Activated naive CD4-positive, alpha-beta T cell treated with anti-CD3 and anti-CD28 coated beads for 36 hours (primary cell): ENCODE measurements around the gene PTPN1. TPM values are rescaled to one million over a fixed set of nuclear protein-coding genes. Genes with fewer than 3 reads are reported as not detected.

Experiments used
- CTCF ChIA-PET: fragments of 350-600 bp; sonication (Branson Sonifier 250); formaldehyde crosslinking; loops from one replicate; lab custom pipeline; 2021; ENCODE audit warnings: antibody characterized with exemption; lab: Charles Lee
- DNase-seq: peaks from one replicate; pipeline ENCODE4 v3.0.0-alpha.2; 2020
- H3K27ac Mint-ChIP-seq: one replicate; pipeline ENCODE4 v1.8.0; 2021; ENCODE audit warnings: mild to moderate bottlenecking, mixed read lengths
- H3K27me3 Mint-ChIP-seq: one replicate; pipeline ENCODE4 v1.8.0; 2021; ENCODE audit warnings: low read depth, mixed read lengths
- H3K36me3 Mint-ChIP-seq: one replicate; pipeline ENCODE4 v1.8.0; 2021; ENCODE audit warnings: low read depth, mixed read lengths
- H3K4me1 Mint-ChIP-seq: one replicate; pipeline ENCODE4 v1.8.0; 2021; ENCODE audit warnings: low read depth, mixed read lengths
- H3K4me3 Mint-ChIP-seq: one replicate; pipeline ENCODE4 v1.8.0; 2021; ENCODE audit warnings: mild to moderate bottlenecking, moderate library complexity, mixed read lengths
- H3K9me3 Mint-ChIP-seq: one replicate; pipeline ENCODE4 v1.8.0; 2021; ENCODE audit warnings: mixed read lengths
- intact Hi-C: fragments of 100-400 bp; cut with micrococcal nuclease; formaldehyde crosslinking; loops from one replicate; pipeline ENCODE4 v1.15.1; 2023
- total RNA-seq, 2 experiments: library from RNA; stranded (reverse); gene quantifications; one replicate each; pipeline ENCODE4 v1.2.3, GENCODE V29; 2021

Gene PTPN1
- total RNA-seq, 2 experiments from 2014 or later = 111 to 119 TPM

DNA sequence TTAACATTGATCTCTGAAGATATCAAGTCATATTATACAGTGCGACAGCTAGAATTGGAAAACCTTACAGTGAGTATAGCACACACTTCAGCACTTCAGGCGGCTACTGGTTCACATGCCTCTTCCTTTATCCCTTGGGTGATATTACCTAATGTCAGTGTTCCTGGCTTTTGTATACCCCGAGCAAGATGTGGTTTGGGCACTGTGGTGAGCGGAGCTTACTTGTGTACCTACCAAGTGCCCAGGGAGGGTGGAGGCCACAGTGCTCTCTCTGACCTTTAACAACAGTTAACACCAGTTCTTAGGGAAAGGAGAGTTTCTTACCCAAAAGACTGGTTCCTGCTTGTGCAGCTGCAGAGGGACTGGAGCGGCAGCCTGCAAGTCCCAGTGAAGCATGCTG is 64.4 kb downstream of the PTPN1 start:
- Mint-ChIP-seq H3K4me1 (peaks cover 56% of the 10 kb centered on the region), H3K27me3 (no peaks in the 10 kb centered on the region)
- CTCF ChIA-PET = interaction anchor here (1.0 to 6.3 kb wide), 18 partner anchors 10 to 387 kb away, joined by 3 to 87 read pairs (median 6); partner anchors contain the start of gene PTPN1

GRCh38 chr20:50575865-50576720 is 65.9 kb downstream of the PTPN1 start:
- Mint-ChIP-seq H3K9me3 (no peaks in the 10 kb centered on the region), H3K36me3 (peaks cover 66% of the 10 kb centered on the region), H3K27ac (peak overlapping the region; percentile 54), H3K4me3 (no peak overlapping the region), H3K4me1 (peaks cover 41% of the 10 kb centered on the region), H3K27me3 (no peaks in the 10 kb centered on the region)
- DNase-seq = peak; percentile 80
- intact Hi-C loops = loop anchor here (1.0 kb wide), 1 partner anchor 98 kb away; no protein-coding TSS in a partner anchor
- CTCF ChIA-PET = interaction anchor here (0.7 to 6.3 kb wide), 24 partner anchors 9 to 388 kb away, joined by 3 to 87 read pairs (median 4); partner anchors contain the start of gene PTPN1

More for the DNA sequence above, 64.4 kb downstream of the PTPN1 start:
- intact Hi-C loops = no loop called here
- no peaks in the 10 kb centered on the region for H3K9me3 Mint-ChIP-seq
- no peak for DNase-seq
- peaks cover 58% of the 10 kb centered on the region for H3K36me3 Mint-ChIP-seq
- peak overlapping the region; percentile 46 for H3K27ac Mint-ChIP-seq
- H3K4me3 Mint-ChIP-seq = no peak overlapping the region

GRCh38 chr20:50577175-50578018 is 67.2 kb downstream of the PTPN1 start:
- H3K4me3 Mint-ChIP-seq = no peak overlapping the region
- peaks cover 28% of the 10 kb centered on the region for H3K4me1 Mint-ChIP-seq
- intact Hi-C loops = no loop called here
- CTCF ChIA-PET = interaction anchor here (0.6 to 6.3 kb wide), 5 partner anchors 11 to 409 kb away, joined by 3 to 87 read pairs (median 24); partner anchors contain the start of gene PTPN1
- no peaks in the 10 kb centered on the region for H3K27me3 Mint-ChIP-seq
- peak overlapping the region; percentile 69 for H3K27ac Mint-ChIP-seq
- H3K9me3 Mint-ChIP-seq = no peaks in the 10 kb centered on the region
- no peak for DNase-seq
- peaks cover 63% of the 10 kb centered on the region for H3K36me3 Mint-ChIP-seq

DNA sequence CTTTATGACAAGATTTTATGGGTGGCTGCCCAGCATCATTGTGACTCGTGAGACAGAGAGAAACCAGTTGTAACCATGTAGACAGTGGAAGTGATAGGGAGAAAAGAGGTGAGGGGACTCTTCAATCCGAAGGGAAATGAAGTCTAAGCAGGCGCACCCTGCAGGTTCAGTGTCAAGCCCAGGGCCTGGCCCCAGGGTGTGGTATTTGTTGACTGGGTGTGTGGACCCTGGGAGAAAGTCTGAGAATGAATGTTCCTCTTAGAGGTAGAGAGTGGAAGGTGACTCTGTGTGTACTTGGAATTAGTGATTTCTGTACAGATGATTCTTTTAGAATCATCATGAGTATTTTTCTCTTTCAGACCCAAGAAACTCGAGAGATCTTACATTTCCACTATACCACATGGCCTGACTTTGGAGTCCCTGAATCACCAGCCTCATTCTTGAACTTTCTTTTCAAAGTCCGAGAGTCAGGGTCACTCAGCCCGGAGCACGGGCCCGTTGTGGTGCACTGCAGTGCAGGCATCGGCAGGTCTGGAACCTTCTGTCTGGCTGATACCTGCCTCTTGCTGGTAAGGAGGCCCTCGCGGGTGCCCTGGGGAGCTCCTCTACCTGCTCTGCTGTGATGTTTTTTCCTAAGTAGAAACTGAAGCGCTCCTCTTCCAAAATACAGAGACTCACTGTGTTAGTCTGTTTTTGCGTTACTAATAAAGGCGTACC is 68.0 kb downstream of the PTPN1 start:
- H3K27ac Mint-ChIP-seq = peak overlapping the region; percentile 69
- peaks cover 21% of the 10 kb centered on the region for H3K4me1 Mint-ChIP-seq
- no peaks in the 10 kb centered on the region for H3K27me3 Mint-ChIP-seq
- H3K4me3 Mint-ChIP-seq = no peak overlapping the region
- H3K36me3 Mint-ChIP-seq = peaks cover 59% of the 10 kb centered on the region
- H3K9me3 Mint-ChIP-seq = no peaks in the 10 kb centered on the region
- no peak for DNase-seq
- intact Hi-C loops = no loop called here
- CTCF ChIA-PET = interaction anchor here (1.3 to 6.3 kb wide), 5 partner anchors 10 to 113 kb away, joined by 6 to 87 read pairs (median 24); partner anchors contain the start of gene PTPN1

- intact Hi-C loops = no loop called here
- Mint-ChIP-seq H3K27me3 (no peaks in the 10 kb centered on the region), H3K9me3 (no peaks in the 10 kb centered on the region), H3K4me3 (no peak overlapping the region), H3K27ac (no peak overlapping the region), H3K36me3 (peaks cover 58% of the 10 kb centered on the region), H3K4me1 (peaks cover 17% of the 10 kb centered on the region)
- DNase-seq = no peak
- CTCF ChIA-PET = interaction anchor here (0.6 to 6.0 kb wide), 15 partner anchors 8 to 395 kb away, joined by 3 to 51 read pairs (median 5); partner anchors contain the start of gene PTPN1
Observed at GRCh38 chr20:50578778-50579165, 68.6 kb downstream of the PTPN1 start.

- H3K4me3 Mint-ChIP-seq = no peak overlapping the region
- H3K9me3 Mint-ChIP-seq = no peaks in the 10 kb centered on the region
- H3K4me1 Mint-ChIP-seq = peaks cover 17% of the 10 kb centered on the region
- no peak overlapping the region for H3K27ac Mint-ChIP-seq
- no peaks in the 10 kb centered on the region for H3K27me3 Mint-ChIP-seq
- no peak for DNase-seq
- CTCF ChIA-PET = interaction anchor here (0.6 to 6.0 kb wide), 18 partner anchors 9 to 395 kb away, joined by 3 to 51 read pairs (median 4); partner anchors contain the start of gene PTPN1
- intact Hi-C loops = no loop called here
- H3K36me3 Mint-ChIP-seq = peaks cover 55% of the 10 kb centered on the region
Observed at GRCh38 chr20:50579511-50579910, 69.3 kb downstream of the PTPN1 start.

- Mint-ChIP-seq H3K4me1 (peaks cover 15% of the 10 kb centered on the region), H3K27ac (peak overlapping the region; percentile 5), H3K9me3 (no peaks in the 10 kb centered on the region), H3K36me3 (peaks cover 53% of the 10 kb centered on the region), H3K27me3 (no peaks in the 10 kb centered on the region), H3K4me3 (no peak overlapping the region)
- intact Hi-C loops = no loop called here
- DNase-seq = peak; percentile 54
- CTCF ChIA-PET = interaction anchor here (0.7 to 6.0 kb wide), 13 partner anchors 9 to 118 kb away, joined by 3 to 51 read pairs (median 4); partner anchors contain the start of gene PTPN1
Observed at GRCh38 chr20:50580016-50580747, 70.0 kb downstream of the PTPN1 start.

- H3K27ac Mint-ChIP-seq = no peak overlapping the region
- H3K27me3 Mint-ChIP-seq = no peaks in the 10 kb centered on the region
- H3K4me3 Mint-ChIP-seq = no peak overlapping the region
- H3K9me3 Mint-ChIP-seq = no peaks in the 10 kb centered on the region
- DNase-seq = no peak
- peaks cover 8% of the 10 kb centered on the region for H3K4me1 Mint-ChIP-seq
- intact Hi-C loops = no loop called here
- CTCF ChIA-PET = no interaction called here
- H3K36me3 Mint-ChIP-seq = peaks cover 48% of the 10 kb centered on the region
Observed at GRCh38 chr20:50580842-50581544, 70.8 kb downstream of the PTPN1 start.

DNA sequence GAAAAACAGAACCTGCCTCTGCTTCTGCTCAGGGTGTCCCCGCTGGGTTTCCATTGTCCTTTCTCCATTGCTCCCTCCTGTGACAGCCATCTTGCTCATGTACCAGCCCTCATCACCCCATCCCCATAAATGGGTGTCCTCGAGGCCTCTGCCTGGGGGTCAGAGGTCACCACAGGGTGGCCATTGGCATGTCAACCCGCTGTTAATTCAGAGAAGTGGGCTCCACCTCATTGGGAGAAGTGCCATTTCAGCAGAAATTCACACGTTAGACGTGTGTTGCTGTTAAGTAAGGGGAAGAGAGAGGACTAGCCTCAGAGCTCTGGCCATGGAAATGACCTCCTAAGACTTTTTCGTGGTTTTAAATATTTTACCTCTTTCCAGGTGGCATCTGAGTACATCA is 71.9 kb downstream of the PTPN1 start:
- no peak overlapping the region for H3K4me3 Mint-ChIP-seq
- CTCF ChIA-PET = interaction anchor here (1.0 kb wide), 1 partner anchor 10 kb away, joined by 7 read pairs; no protein-coding TSS in a partner anchor

GRCh38 chr20:50582591-50583234 is 72.5 kb downstream of the PTPN1 start:
- no peaks in the 10 kb centered on the region for H3K27me3 Mint-ChIP-seq
- no peak overlapping the region for H3K27ac Mint-ChIP-seq
- DNase-seq = no peak
- intact Hi-C loops = no loop called here
- CTCF ChIA-PET = interaction anchor here (1.0 kb wide), 1 partner anchor 10 kb away, joined by 7 read pairs; no protein-coding TSS in a partner anchor
- no peak overlapping the region for H3K4me3 Mint-ChIP-seq
- no peaks in the 10 kb centered on the region for H3K9me3 Mint-ChIP-seq
- peaks cover 5% of the 10 kb centered on the region for H3K4me1 Mint-ChIP-seq
- peaks cover 43% of the 10 kb centered on the region for H3K36me3 Mint-ChIP-seq

More for the DNA sequence above, 71.9 kb downstream of the PTPN1 start:
- DNase-seq = no peak
- H3K27me3 Mint-ChIP-seq = no peaks in the 10 kb centered on the region
- no peaks in the 10 kb centered on the region for H3K9me3 Mint-ChIP-seq
- peaks cover 7% of the 10 kb centered on the region for H3K4me1 Mint-ChIP-seq
- no peak overlapping the region for H3K27ac Mint-ChIP-seq
- peaks cover 45% of the 10 kb centered on the region for H3K36me3 Mint-ChIP-seq
- intact Hi-C loops = no loop called here
